Neuronal stem cell (in vitro differentiated cells): ENCODE data around the gene DSCAM.

Experiments used
- DNase-seq: peaks from one replicate; pipeline ENCODE4 v3.0.0-alpha.2; 2013; ENCODE audit warnings: low spot score
- H2AFZ ChIP-seq: one replicate; pipeline ENCODE4 v1.6.1; 2013; ENCODE audit warnings: mild to moderate bottlenecking, low read length, inconsistent platforms
- H2AK5ac ChIP-seq: 2 replicates; pipeline ENCODE4 v1.6.1; 2013; ENCODE audit warnings: low read depth, mild to moderate bottlenecking, inconsistent platforms, low read length, moderate library complexity, mixed read lengths
- H2BK120ac ChIP-seq: 2 replicates; pipeline ENCODE4 v1.6.1; 2013; ENCODE audit warnings: low read depth, mild to moderate bottlenecking, inconsistent platforms, low read length, moderate library complexity, mixed read lengths
- H2BK12ac ChIP-seq: one replicate; pipeline ENCODE4 v1.6.1; 2013; ENCODE audit warnings: low read length, inconsistent platforms
- H2BK15ac ChIP-seq: 2 replicates; pipeline ENCODE4 v1.6.1; 2013; ENCODE audit warnings: mild to moderate bottlenecking, low read length, inconsistent platforms, mixed read lengths
- H2BK5ac ChIP-seq: one replicate; pipeline ENCODE4 v1.6.1; 2013; ENCODE audit warnings: inconsistent platforms, mild to moderate bottlenecking, low read length, moderate library complexity
- H3K14ac ChIP-seq: one replicate; pipeline ENCODE4 v1.6.1; 2013; ENCODE audit warnings: low read length, inconsistent platforms
- H3K18ac ChIP-seq: 2 replicates; pipeline ENCODE4 v1.6.1; 2013; ENCODE audit warnings: low read length, inconsistent platforms
- H3K23ac ChIP-seq: 2 replicates; pipeline ENCODE4 v1.6.1; 2013; ENCODE audit warnings: low read depth, mild to moderate bottlenecking, mixed read lengths, low read length, inconsistent platforms; ENCODE audit not compliant: poor library complexity
- H3K27ac ChIP-seq: replicated peaks from 3 replicates; pipeline ENCODE4 v1.5.1; 2013; ENCODE audit warnings: low read length, inconsistent platforms
- H3K27me3 ChIP-seq, 3 experiments: 2 replicates each; pipeline ENCODE4 v1.6.1; 2013; ENCODE audit warnings: low read length in 3 of 3, mild to moderate bottlenecking in 2 of 3, inconsistent platforms in 1 of 3, low read depth in 1 of 3, mixed read lengths in 1 of 3, moderate library complexity in 1 of 3; ENCODE audit not compliant: control insufficient read depth in 3 of 3, insufficient read depth in 3 of 3
- H3K36me3 ChIP-seq, 2 donors: replicated peaks in 1 of 2; 2 replicates each; pipeline ENCODE4 v1.6.1; 2013; ENCODE audit warnings: low read length in 2 of 2; ENCODE audit not compliant: control insufficient read depth in 2 of 2, insufficient read depth in 2 of 2
- H3K4ac ChIP-seq: 2 replicates; pipeline ENCODE4 v1.6.1; 2013; ENCODE audit warnings: inconsistent platforms, mild to moderate bottlenecking, low read length, moderate library complexity
- H3K4me1 ChIP-seq, 2 donors: 1 replicate in 1 of 2; 2 replicates in 1 of 2; pipeline ENCODE4 v1.6.1; 2013; ENCODE audit warnings: low read length in 2 of 2, low read depth in 1 of 2; ENCODE audit not compliant: control insufficient read depth in 2 of 2, insufficient read depth in 1 of 2
- H3K4me2 ChIP-seq: one replicate; pipeline ENCODE4 v1.6.1; 2013; ENCODE audit warnings: mild to moderate bottlenecking, low read length, inconsistent platforms; ENCODE audit not compliant: insufficient read depth, poor library complexity, severe bottlenecking
- H3K4me3 ChIP-seq, 2 donors: 2 replicates each; pipeline ENCODE4 v1.5.1; 2013; ENCODE audit warnings: low read length in 2 of 2, mild to moderate bottlenecking in 2 of 2, inconsistent platforms in 1 of 2, moderate library complexity in 1 of 2
- H3K79me1 ChIP-seq: one replicate; pipeline ENCODE4 v1.6.1; 2013; ENCODE audit warnings: low read depth, mild to moderate bottlenecking, inconsistent platforms, low read length, moderate library complexity
- H3K9ac ChIP-seq: one replicate; pipeline ENCODE4 v1.6.1; 2013; ENCODE audit warnings: mild to moderate bottlenecking, low read depth, low read length, inconsistent platforms; ENCODE audit not compliant: poor library complexity
- H3K9me3 ChIP-seq, 2 donors: replicated peaks in 1 of 2; 2 replicates each; pipeline versions ENCODE3 to v1.6.1; 2013; ENCODE audit warnings: low read length in 2 of 2, mild to moderate bottlenecking in 2 of 2, inconsistent platforms in 1 of 2, low read depth in 1 of 2, mixed read lengths in 1 of 2, moderate library complexity in 1 of 2; ENCODE audit not compliant: control insufficient read depth in 2 of 2, insufficient read depth in 1 of 2
- H4K8ac ChIP-seq: one replicate; pipeline ENCODE4 v1.6.1; 2013; ENCODE audit warnings: low read depth, mild to moderate bottlenecking, inconsistent platforms, low read length, moderate library complexity
- H4K91ac ChIP-seq: one replicate; pipeline ENCODE4 v1.6.1; 2013; ENCODE audit warnings: low read length, low read depth, mild to moderate bottlenecking, inconsistent platforms; ENCODE audit not compliant: poor library complexity
- WGBS, 2 donors: extraction: QIAGEN DNeasy Blood & Tissue Kit; methylation state at CpG; one replicate each; pipeline ENCODE4 v1.1.7; 2013; ENCODE audit warnings: missing lambda C conversion rate in 2 of 2, mixed read lengths in 1 of 2; ENCODE audit not compliant: insufficient read length in 2 of 2, insufficient replicate concordance in 1 of 2; ENCODE audit errors: extremely low coverage in 2 of 2; 5-methylcytosine and 5-hydroxymethylcytosine counted together

DSCAM gene

GRCh38 chr21:40689217-40689616, 157.7 kb downstream of the DSCAM start:
- WGBS, 2 donors = no CpG with 5 or more reads among the region's 4 CpGs
- Histone ChIP-seq H3K9me3 (peaks cover 0 to 2% of the 10 kb centered on the region in 2 donors), H4K91ac (no peak overlapping the region), H2AK5ac (no peak overlapping the region), H3K79me1 (no peaks in the 10 kb centered on the region), H3K18ac (no peak overlapping the region), H3K4me1 (peaks cover 0 to 10% of the 10 kb centered on the region in 2 donors), H3K4me2 (no peak overlapping the region), H2BK15ac (no peak overlapping the region), H2BK120ac (no peak overlapping the region), H3K36me3 (no peaks in the 10 kb centered on the region), H3K4me3 (no peak overlapping the region), H2BK5ac (no peak overlapping the region), H3K27ac (no peak overlapping the region), H3K27me3 (no peaks in the 10 kb centered on the region), H4K8ac (no peak overlapping the region), H3K9ac (no peak overlapping the region), H3K14ac (no peak overlapping the region), H3K4ac (no peak overlapping the region), H2AFZ (no peak overlapping the region), H3K23ac (no peak overlapping the region), H2BK12ac (no peak overlapping the region)
- DNase-seq = no peak

- no peak overlapping the region for H4K91ac ChIP-seq
- no peaks in the 10 kb centered on the region for H3K79me1 ChIP-seq
- no peak overlapping the region for H3K9ac ChIP-seq
- H3K27ac ChIP-seq = no peak overlapping the region
- DNase-seq = no peak
- peaks cover 0 to 10% of the 10 kb centered on the region in 2 donors for H3K4me1 ChIP-seq
- H2BK12ac ChIP-seq = no peak overlapping the region
- no peaks in the 10 kb centered on the region for H3K36me3 ChIP-seq
- no peak overlapping the region for H3K4me3 ChIP-seq
- H4K8ac ChIP-seq = no peak overlapping the region
- no peak overlapping the region for H3K4me2 ChIP-seq
- H3K23ac ChIP-seq = no peak overlapping the region
- no peak overlapping the region for H2AFZ ChIP-seq
- no CpG with 5 or more reads among the region's 5 CpGs for WGBS, 2 donors
- no peak overlapping the region for H2AK5ac ChIP-seq
- no peak overlapping the region for H3K14ac ChIP-seq
- no peak overlapping the region for H3K18ac ChIP-seq
- H3K27me3 ChIP-seq = no peaks in the 10 kb centered on the region
- H2BK120ac ChIP-seq = no peak overlapping the region
- H2BK15ac ChIP-seq = no peak overlapping the region
- H2BK5ac ChIP-seq = no peak overlapping the region
- peaks cover 0 to 2% of the 10 kb centered on the region in 2 donors for H3K9me3 ChIP-seq
- H3K4ac ChIP-seq = no peak overlapping the region
These were observed 158.7 kb downstream of the DSCAM start for GRCh38 chr21:40688106-40688864.

- no peak overlapping the region for H3K27ac ChIP-seq
- no CpG with 5 or more reads among the region's 4 CpGs for WGBS, 2 donors
- H2AK5ac ChIP-seq = no peak overlapping the region
- H3K9ac ChIP-seq = no peak overlapping the region
- H3K9me3 ChIP-seq = peaks cover 0 to under 1% of the 10 kb centered on the region in 2 donors
- H3K27me3 ChIP-seq = no peaks in the 10 kb centered on the region
- H3K4me2 ChIP-seq = no peak overlapping the region
- no peak overlapping the region for H3K23ac ChIP-seq
- H3K79me1 ChIP-seq = no peaks in the 10 kb centered on the region
- no peak overlapping the region for H3K4ac ChIP-seq
- no peak overlapping the region for H2BK120ac ChIP-seq
- H3K36me3 ChIP-seq = no peaks in the 10 kb centered on the region
- no peak overlapping the region for H3K14ac ChIP-seq
- no peak overlapping the region for H2BK12ac ChIP-seq
- H3K4me1 ChIP-seq = peaks cover 0 to 10% of the 10 kb centered on the region in 2 donors
- H3K4me3 ChIP-seq = no peak overlapping the region
- H2BK5ac ChIP-seq = no peak overlapping the region
- no peak overlapping the region for H3K18ac ChIP-seq
- no peak for DNase-seq
- no peak overlapping the region for H2AFZ ChIP-seq
- no peak overlapping the region for H2BK15ac ChIP-seq
- H4K91ac ChIP-seq = no peak overlapping the region
- H4K8ac ChIP-seq = no peak overlapping the region
These were observed 159.3 kb downstream of the DSCAM start for GRCh38 chr21:40687625-40688024.

GRCh38 chr21:40686526-40686925, 160.4 kb downstream of the DSCAM start:
- no CpG with 5 or more reads among the region's 5 CpGs for WGBS, 2 donors

More at GRCh38 chr21:40686526-40686925, 160.4 kb downstream of the DSCAM start:
- no peaks in the 10 kb centered on the region for H3K9me3 ChIP-seq
- H3K18ac ChIP-seq = no peak overlapping the region
- no peaks in the 10 kb centered on the region for H3K79me1 ChIP-seq
- no peak overlapping the region for H2AFZ ChIP-seq
- H4K91ac ChIP-seq = no peak overlapping the region
- H3K4ac ChIP-seq = no peak overlapping the region
- H4K8ac ChIP-seq = no peak overlapping the region
- no peak overlapping the region for H2BK12ac ChIP-seq
- H3K27ac ChIP-seq = no peak overlapping the region
- no peak for DNase-seq
- H2AK5ac ChIP-seq = no peak overlapping the region
- H3K27me3 ChIP-seq = no peaks in the 10 kb centered on the region
- no peak overlapping the region for H3K14ac ChIP-seq
- no peak overlapping the region for H2BK120ac ChIP-seq
- H3K36me3 ChIP-seq = no peaks in the 10 kb centered on the region
- no peak overlapping the region for H2BK15ac ChIP-seq
- H3K9ac ChIP-seq = no peak overlapping the region
- H3K4me2 ChIP-seq = no peak overlapping the region
- H2BK5ac ChIP-seq = no peak overlapping the region
- no peak overlapping the region for H3K23ac ChIP-seq
- peaks cover 0 to 10% of the 10 kb centered on the region in 2 donors for H3K4me1 ChIP-seq
- H3K4me3 ChIP-seq = no peak overlapping the region
